ENCODE measurements around the gene CCIN. TPM values are rescaled to one million over a fixed set of nuclear protein-coding genes. Genes with fewer than 3 reads are reported as not detected.
A peak's percentile ranks its signal among the peaks of the same experiment; 100 is the strongest.

CCIN gene
- total and polyA plus RNA-seq, 9 of the 15 experiments (the other 6 are each of a cell fraction or from before 2014, with no cell fraction given) = not detected

DNA sequence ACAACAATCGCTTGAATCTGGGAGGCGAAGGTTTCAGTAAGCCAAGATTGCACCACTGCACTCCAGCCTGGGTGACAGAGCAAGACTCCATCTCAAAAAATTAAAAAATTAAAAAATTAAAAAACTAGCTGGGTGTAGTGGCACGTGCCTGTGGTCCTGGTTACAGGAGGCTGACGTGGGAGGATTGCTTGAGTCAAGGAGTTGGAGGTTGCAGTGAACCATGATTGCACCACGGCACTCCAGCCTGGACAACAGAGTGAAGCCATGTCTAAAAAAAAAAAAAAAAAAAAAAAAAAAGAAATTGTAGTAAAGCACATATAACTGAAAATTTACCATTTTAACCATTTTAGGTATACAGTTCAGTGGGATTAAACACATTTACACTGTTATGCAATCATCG lies 13.1 kb upstream of the CCIN start:
- Histone ChIP-seq H3K9ac (ENCODE audit: insufficient read depth in 1 of 2, low read depth in 2 of 2, low read length in 2 of 2) (no peak overlapping the region), H2AFZ (ENCODE audit: low read depth, low read length) (no peak overlapping the region), H3K4me1 (replicated peaks in 1 of 2; ENCODE audit: control insufficient read depth in 2 of 2, insufficient read depth in 2 of 2, low read length in 2 of 2) (peaks cover 0 to 3% of the 10 kb centered on the region in 2 experiments; a peak in 3 of 5 replicates), H3K79me2 (ENCODE audit: control insufficient read depth, insufficient read depth, low read length) (no peaks in the 10 kb centered on the region), H3K9me3 (replicated peaks; ENCODE audit: control insufficient read depth, insufficient read depth, low read depth, low read length) (0 out of 2 replicates have a peak, but pooled peaks cover 1% of the 10 kb centered on the region), H4K20me1 (replicated peaks; ENCODE audit: control insufficient read depth, insufficient read depth, low read length) (no peaks in the 10 kb centered on the region), H3K27me3 (ENCODE audit: control insufficient read depth in 2 of 2, insufficient read depth in 2 of 2, low read length in 2 of 2) (no peaks in the 10 kb centered on the region), H3K4me3 (no peak overlapping the region), H3K27ac (ENCODE audit: extremely low read depth, low read depth, low read length) (no peak overlapping the region), H3K36me3 (ENCODE audit: control insufficient read depth, insufficient read depth, low read length) (no peaks in the 10 kb centered on the region), H3K4me2 (ENCODE audit: insufficient read depth, low read length) (no peak overlapping the region), H3K9me1 (ENCODE audit: control insufficient read depth, insufficient read depth, low read length) (no peaks in the 10 kb centered on the region)
- ATAC-seq (no peak), DNase-seq (ENCODE audit: extremely low read depth in 1 of 4, low spot score in 3 of 4) (no peak), FAIRE-seq (no peak)
- WGBS (ENCODE audit: insufficient coverage, low coverage, missing lambda C conversion rate) = 93% methylated on average over 3 of the region's 6 CpGs
- ChIA-PET POLR2A (interaction anchor here (0.7 kb wide), 1 partner anchor 13 kb away, joined by 4 read pairs; no protein-coding TSS in a partner anchor), CTCF (ENCODE audit: low intra/inter-chr PET ratio) (no interaction called here)
- in situ Hi-C loops (cut with MboI) (no loop called here), intact Hi-C loops (cut with micrococcal nuclease) (no loop called here)
- no TSS peak for BruUV-seq (replicated peaks)
- TF ChIP-seq ZNF384 (IDR thresholded peaks at IDR 0.05; ENCODE audit: low read depth, low read length) = no peak
- TF ChIP-seq SAFB (IDR thresholded peaks at IDR 0.05; ENCODE audit: borderline replicate concordance, low read depth, low read length) = no peak
- no peak for TF ChIP-seq RFX1 (IDR thresholded peaks at IDR 0.05)
- TF ChIP-seq RBM15 (IDR thresholded peaks at IDR 0.05; ENCODE audit: insufficient read depth, low read length) = no peak
- TF ChIP-seq ZNF717 (CRISPR knock-in tag; IDR thresholded peaks at IDR 0.05) = no peak

DNA sequence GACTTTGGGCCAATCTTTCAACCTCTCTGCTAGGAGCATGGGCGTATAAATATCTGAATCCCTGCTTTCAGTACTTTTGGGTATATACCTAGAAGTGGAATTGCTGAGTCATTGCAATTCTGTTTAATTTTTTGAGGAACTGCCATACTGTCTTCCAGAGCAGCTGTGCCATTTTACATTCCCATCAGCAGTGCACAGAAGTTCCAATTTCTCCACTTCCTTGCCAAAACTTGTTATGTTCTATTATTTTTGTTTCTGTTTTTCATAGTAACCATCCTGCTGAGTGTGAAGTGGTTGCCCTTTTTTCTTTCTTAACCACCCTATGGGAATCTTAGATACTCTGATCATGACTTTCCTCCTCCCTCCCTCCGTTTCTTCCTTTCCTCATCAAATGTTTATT lies 11.1 kb upstream of the CCIN start:
- in situ Hi-C loops (cut with MboI) = no loop called here
- FAIRE-seq (no peak), DNase-seq (ENCODE audit: extremely low read depth in 1 of 4, low spot score in 3 of 4) (no peak), ATAC-seq (no peak; the same call in 2 of the 3 replicates)
- Histone ChIP-seq H4K20me1 (replicated peaks; ENCODE audit: control insufficient read depth, insufficient read depth, low read length) (no peaks in the 10 kb centered on the region), H3K27me3 (ENCODE audit: control insufficient read depth in 2 of 2, insufficient read depth in 2 of 2, low read length in 2 of 2) (no peaks in the 10 kb centered on the region), H3K9me3 (replicated peaks; ENCODE audit: control insufficient read depth, insufficient read depth, low read depth, low read length) (0 out of 2 replicates have a peak, but pooled peaks cover 1% of the 10 kb centered on the region), H3K9ac (ENCODE audit: insufficient read depth in 1 of 2, low read depth in 2 of 2, low read length in 2 of 2) (no peak overlapping the region), H2AFZ (ENCODE audit: low read depth, low read length) (no peak overlapping the region), H3K27ac (ENCODE audit: extremely low read depth, low read depth, low read length) (peak overlapping the region; percentile 26; the same call in 1 of the 3 replicates), H3K4me3 (no peak overlapping the region), H3K4me1 (replicated peaks in 1 of 2; ENCODE audit: control insufficient read depth in 2 of 2, insufficient read depth in 2 of 2, low read length in 2 of 2) (peaks cover 2 to 3% of the 10 kb centered on the region in 2 experiments; a peak in 4 of 5 replicates), H3K79me2 (ENCODE audit: control insufficient read depth, insufficient read depth, low read length) (no peaks in the 10 kb centered on the region), H3K9me1 (ENCODE audit: control insufficient read depth, insufficient read depth, low read length) (no peaks in the 10 kb centered on the region), H3K4me2 (ENCODE audit: insufficient read depth, low read length) (no peak overlapping the region), H3K36me3 (ENCODE audit: control insufficient read depth, insufficient read depth, low read length) (no peaks in the 10 kb centered on the region)
- ChIA-PET CTCF (ENCODE audit: low intra/inter-chr PET ratio) (no interaction called here), POLR2A (no interaction called here)
- TF ChIP-seq ARID1B (IDR thresholded peaks at IDR 0.05) (0 out of 2 replicates have a peak, but pooled peaks have one; percentile 22), ZNF316 (IDR thresholded peaks at IDR 0.05) (peak; percentile 93), ETV6 (IDR thresholded peaks at IDR 0.05; ENCODE audit: borderline replicate concordance in 1 of 2, low read depth in 2 of 2, low read length in 1 of 2) (no peak), ETV6 (CRISPR knock-in tag; IDR thresholded peaks at IDR 0.05; ENCODE audit: borderline replicate concordance) (no peak), C11orf30 (IDR thresholded peaks at IDR 0.05; ENCODE audit: low read depth) (peak; percentile 92), MAFF (IDR thresholded peaks at IDR 0.05; ENCODE audit: low read length) (peak; percentile 93), ZNF3 (CRISPR knock-in tag; IDR thresholded peaks at IDR 0.05) (no peak), MAFG (tag; conservative IDR thresholded peaks at IDR 0.05) (peak; percentile 91), ZNF134 (CRISPR knock-in tag; conservative IDR thresholded peaks at IDR 0.05) (no peak), NFE2L1 (tag; IDR thresholded peaks at IDR 0.05; ENCODE audit: borderline replicate concordance, low read depth) (peak; percentile 72; the same call in 1 of the 2 replicates), NFE2 (IDR thresholded peaks at IDR 0.05; ENCODE audit: low read depth) (peak; percentile 86), MAFK (IDR thresholded peaks at IDR 0.05; ENCODE audit: low read length) (peak; percentile 86), SPI1 (IDR thresholded peaks at IDR 0.05; ENCODE audit: borderline replicate concordance, low read depth, low read length) (peak; percentile 66; the same call in 1 of the 2 replicates)
- TF ChIP-seq, protein P1, sequence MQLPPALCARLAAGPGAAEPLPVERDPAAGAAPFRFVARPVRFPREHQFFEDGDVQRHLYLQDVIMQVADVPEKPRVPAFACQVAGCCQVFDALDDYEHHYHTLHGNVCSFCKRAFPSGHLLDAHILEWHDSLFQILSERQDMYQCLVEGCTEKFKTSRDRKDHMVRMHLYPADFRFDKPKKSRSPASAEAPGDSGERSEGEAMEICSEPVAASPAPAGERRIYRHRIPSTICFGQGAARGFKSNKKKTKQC (CRISPR knock-in tag; IDR thresholded peaks at IDR 0.05) = no peak
- intact Hi-C loops (cut with micrococcal nuclease) = no loop called here
- BruUV-seq (replicated peaks) = no TSS peak
- WGBS (ENCODE audit: insufficient coverage, low coverage, missing lambda C conversion rate) = 53% methylated on average over 2 of the region's 2 CpGs

Measured in K562 (cell line).